ENCODE results near the gene NR1H2. TPM values are rescaled to one million over a fixed set of nuclear protein-coding genes. Genes with fewer than 3 reads are reported as not detected.

Gene NR1H2
- total RNA-seq, 4 donors from 2014 or later, result 73.5 to 93.5 (median 82.0) TPM

- ATAC-seq (ENCODE audit: low FRiP score) (no peak), DNase-seq (ENCODE audit: low spot score) (no peak)
- TF ChIP-seq CTCF (IDR thresholded peaks at IDR 0.05), result no peak
Observed at GRCh38 chr19:50381881-50382729, 5.8 kb downstream of the NR1H2 start.

GRCh38 chr19:50383001-50383851 lies 7.0 kb downstream of the NR1H2 start:
- TF ChIP-seq CTCF (IDR thresholded peaks at IDR 0.05), result no peak
- DNase-seq (ENCODE audit: low spot score) (no peak), ATAC-seq (ENCODE audit: low FRiP score) (peak; percentile 2)

- DNase-seq (ENCODE audit: low spot score) (peak; percentile 96), ATAC-seq (ENCODE audit: low FRiP score) (peak; percentile 93)
- TF ChIP-seq CTCF (IDR thresholded peaks at IDR 0.05), result no peak
Observed at GRCh38 chr19:50383852-50384684, 7.8 kb downstream of the NR1H2 start, which contains the start of gene POLD1. TSS of gene POLD1 (plus strand) at chr19:50384347. CDS start at chr19:50398852, 14,505 bp downstream.

- DNase-seq (ENCODE audit: low spot score), result no peak
- no peak for TF ChIP-seq CTCF (IDR thresholded peaks at IDR 0.05)
- peak; percentile 1 for ATAC-seq (ENCODE audit: low FRiP score)
Observed at GRCh38 chr19:50384685-50385535, 8.7 kb downstream of the NR1H2 start.

GRCh38 chr19:50387176-50387867 lies 11.1 kb downstream of the NR1H2 start:
- ATAC-seq (ENCODE audit: low FRiP score), result no peak
- DNase-seq (ENCODE audit: low spot score), result no peak
- TF ChIP-seq CTCF (IDR thresholded peaks at IDR 0.05), result no peak
